Fibroblast of the conjunctiva (primary cell): Measurements from ENCODE around the gene PDCD10.

Experiments
- DNase-seq: peaks from one replicate; pipeline ENCODE4 v3.0.0-alpha.2; 2010; ENCODE audit warnings: low read depth

Gene PDCD10

DNA sequence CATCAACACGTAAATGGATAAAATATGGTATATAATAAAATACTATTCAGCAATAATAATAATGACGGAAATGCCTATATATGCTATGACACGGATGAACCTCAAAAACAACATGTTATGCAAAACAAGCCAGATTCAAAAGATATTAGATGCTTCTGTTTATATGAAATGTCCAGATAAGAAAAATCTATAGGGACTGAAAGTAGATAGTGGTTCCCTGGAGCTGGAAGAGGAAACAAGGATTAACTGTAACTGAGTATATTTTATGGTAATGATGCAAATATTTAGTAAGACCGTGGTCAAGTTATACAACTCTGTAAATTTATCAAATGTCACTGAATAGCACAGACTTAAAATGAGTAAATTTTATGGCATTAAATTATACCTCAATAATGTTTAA lies 55.2 kb downstream of the PDCD10 start:
- no peak for DNase-seq

- DNase-seq = no peak
Measured at GRCh38 chr3:167675848-167676247, 58.8 kb downstream of the PDCD10 start.

- DNase-seq = no peak
Measured at GRCh38 chr3:167673221-167673620, 61.5 kb downstream of the PDCD10 start.

GRCh38 chr3:167671878-167672427 lies 62.7 kb downstream of the PDCD10 start:
- DNase-seq = no peak

- DNase-seq = no peak
Measured at GRCh38 chr3:167669699-167670098, 65.0 kb downstream of the PDCD10 start.

DNA sequence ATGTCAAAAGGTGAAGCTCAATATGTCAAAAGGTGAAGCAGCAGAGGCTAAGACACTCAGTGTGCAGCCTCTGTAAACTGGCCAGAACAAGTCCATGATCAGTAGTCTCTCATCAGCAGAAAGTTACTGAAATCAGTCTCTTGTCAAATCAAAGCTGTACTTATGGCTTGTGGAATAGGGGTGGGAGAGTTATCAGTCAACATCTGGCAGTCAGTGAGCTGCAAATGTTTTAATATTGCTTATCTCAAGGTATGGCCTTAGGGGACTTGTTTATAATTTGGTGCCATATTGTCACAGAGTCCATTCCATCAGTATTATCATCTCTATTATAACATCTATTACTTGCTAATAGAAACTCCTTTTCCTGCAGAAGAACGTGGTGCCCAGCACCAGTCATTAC lies 66.0 kb downstream of the PDCD10 start:
- no peak for DNase-seq

- no peak for DNase-seq
Measured at GRCh38 chr3:167666563-167666962, 68.1 kb downstream of the PDCD10 start.

GRCh38 chr3:167662919-167663400 lies 71.7 kb downstream of the PDCD10 start:
- no peak for DNase-seq

DNA sequence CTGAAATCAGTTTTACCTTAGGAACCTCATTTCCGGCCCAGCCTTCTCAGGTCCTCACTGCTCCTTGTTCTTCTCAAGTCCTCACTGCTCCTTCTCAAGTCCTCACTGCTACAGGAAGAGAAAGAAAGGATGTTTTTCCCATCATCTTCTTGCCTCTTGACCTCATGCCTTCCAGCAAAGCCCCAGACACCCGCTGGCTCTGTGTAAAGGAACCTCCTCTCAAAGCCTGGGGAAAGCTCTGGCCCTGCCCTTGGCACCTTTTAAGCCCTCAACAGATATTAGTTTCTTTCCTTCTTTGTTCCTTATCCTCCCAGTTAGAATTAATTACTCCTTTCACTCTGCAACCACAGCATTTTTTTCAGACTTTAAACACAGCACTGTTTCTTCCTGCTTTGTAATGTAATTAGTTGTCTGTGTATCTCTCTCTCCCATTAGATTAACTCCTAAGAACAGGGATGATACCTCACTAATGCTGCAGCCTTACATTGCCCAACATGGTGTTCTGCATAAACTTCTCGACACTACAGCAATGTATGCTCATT lies 76.9 kb downstream of the PDCD10 start:
- no peak for DNase-seq

GRCh38 chr3:167656821-167657220 lies 77.9 kb downstream of the PDCD10 start:
- DNase-seq = no peak

GRCh38 chr3:167653760-167654159 lies 80.9 kb downstream of the PDCD10 start, which contains the start of gene WDR49:
TSS of gene WDR49 (minus strand) at chr3:167653942. CDS start at chr3:167653425, 517 bp downstream.
- no peak for DNase-seq

DNA sequence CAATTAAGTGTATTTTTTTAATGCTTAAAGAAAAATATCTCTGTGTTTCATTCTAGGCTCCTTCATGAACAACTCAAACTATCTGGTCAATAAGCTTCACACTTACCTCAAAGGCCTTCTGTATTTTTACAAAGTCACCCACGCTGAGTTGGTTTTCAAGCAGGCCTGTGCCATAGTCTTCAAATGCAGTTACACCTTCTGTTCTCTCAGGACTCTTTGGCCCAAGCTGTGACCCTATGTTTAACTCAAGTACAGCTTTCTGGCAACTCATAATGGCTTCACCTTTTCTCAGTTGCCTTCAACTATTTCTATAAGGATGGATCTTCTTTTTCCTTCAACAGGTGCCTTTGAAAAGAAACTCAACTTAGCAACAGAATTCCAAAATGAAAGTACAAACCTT lies 81.5 kb downstream of the PDCD10 start:
- DNase-seq = no peak

GRCh38 chr3:167651826-167652225 lies 82.9 kb downstream of the PDCD10 start:
- no peak for DNase-seq

DNA sequence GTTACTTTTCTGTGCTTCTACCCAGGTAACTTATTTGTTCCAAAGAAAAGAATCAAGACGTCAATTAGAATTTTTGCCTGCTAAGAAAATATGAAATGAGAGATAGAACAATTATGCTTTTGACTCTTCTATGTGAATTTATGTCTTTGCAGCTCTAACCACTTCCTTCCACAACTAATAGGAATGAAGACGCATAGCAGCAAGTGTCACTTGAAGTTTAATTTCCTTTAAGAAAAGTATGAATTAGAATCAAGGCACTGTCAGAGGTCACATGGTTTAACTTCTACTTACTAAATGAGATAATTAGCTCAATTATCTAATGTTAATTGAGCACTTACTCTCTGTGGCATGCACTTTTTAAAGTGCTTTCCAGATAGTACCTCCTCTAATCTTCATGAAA lies 84.2 kb downstream of the PDCD10 start:
- DNase-seq = no peak

- DNase-seq = no peak
Measured at GRCh38 chr3:167649746-167650145, 84.9 kb downstream of the PDCD10 start.

DNA sequence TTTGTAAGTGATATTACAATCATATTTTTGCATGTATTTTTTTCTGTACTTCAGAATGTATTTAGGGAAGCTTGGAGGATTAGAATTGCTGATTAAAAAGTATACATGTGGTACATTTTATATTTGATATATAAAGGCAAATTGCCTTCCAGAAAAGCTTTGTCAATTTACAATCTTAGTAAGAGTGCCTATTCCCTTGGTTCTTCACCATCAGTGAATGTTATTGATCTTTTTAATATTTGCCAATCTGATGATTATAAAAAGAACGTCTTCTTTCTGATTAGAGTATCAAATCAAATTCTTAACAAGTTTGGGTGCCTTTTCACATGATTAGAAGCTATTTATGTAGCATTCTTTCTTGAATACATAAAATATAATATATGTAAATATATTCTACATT lies 90.1 kb downstream of the PDCD10 start:
- DNase-seq = no peak
